Right forelimb (tissue), 1 donor: ENCODE results near the gene RTN1.

Source experiments
- DNase-seq: peaks from one replicate; pipeline ENCODE4 v3.0.0-alpha.2; 2018

Gene RTN1

DNA sequence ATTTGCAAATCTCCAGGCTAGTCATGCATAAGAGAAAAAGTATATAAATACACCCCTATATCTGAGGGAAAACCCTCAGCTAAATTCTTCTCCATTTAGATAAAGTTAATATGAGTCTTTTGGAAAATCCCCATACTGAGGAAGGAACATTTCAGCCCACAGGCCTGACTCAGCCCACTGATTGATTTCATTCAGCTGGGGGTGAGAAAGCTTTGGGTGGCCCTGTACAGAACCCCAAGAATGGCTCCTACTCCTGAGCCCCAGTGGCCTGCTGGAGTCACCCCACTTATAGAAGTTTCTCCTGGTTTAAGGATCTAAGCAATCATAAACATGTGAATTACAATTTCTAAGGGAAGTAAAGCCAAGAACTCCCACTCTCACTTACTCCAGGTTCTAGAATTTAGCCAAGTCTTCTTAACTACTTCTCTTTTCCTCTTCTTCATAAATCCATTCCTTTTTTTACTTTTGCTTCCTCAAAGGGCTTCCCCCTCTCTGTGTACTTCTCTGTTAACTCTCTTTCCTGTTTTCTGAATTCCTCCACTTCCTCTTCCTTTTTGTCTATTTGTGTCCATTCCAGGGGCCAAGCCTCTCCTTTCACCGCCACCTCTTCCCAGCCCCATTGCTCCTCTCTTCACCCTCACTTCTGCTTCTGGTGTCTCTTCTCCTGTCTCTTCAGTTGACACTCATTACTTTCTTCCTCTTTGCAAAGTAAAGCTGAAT is 21.0 kb downstream of the RTN1 start:
- no peak for DNase-seq

DNA sequence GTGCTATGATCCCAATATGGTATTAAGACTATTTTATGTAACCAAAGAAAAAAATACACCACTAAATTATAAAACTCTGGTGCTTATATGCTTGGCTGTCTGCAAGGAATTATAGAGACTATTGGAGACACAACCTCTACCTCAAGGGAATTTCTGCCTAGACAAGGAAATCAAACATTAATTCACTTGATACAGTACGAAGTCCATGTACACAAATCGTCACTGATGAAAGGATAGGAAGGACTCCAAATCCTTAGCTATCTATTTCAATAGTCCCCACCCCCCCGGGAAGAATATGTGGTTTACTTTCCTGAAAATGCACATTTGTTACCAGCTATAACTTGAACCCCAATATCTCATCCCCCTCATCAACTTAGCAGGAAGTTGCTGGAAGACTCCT is 21.9 kb downstream of the RTN1 start:
- DNase-seq = no peak

DNA sequence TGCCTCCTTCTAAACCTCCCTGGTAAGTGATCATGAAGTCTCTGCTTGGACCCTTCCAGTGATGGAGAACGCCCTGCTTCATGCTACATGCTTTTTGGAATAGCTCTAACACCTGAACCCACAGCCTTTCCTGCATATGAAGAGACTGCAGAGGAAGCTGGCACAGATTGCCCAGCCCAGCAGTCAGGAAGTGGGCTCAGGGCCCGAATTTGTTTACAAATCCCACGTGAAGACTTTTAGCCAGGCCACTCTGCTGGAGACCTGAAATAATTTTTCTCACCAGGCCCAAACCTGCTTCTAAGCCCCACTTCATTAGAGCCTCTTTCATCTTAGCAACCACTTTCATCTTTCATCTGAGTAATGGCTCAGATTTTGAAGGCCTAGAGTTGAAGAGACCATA is 22.9 kb downstream of the RTN1 start:
- no peak for DNase-seq

DNA sequence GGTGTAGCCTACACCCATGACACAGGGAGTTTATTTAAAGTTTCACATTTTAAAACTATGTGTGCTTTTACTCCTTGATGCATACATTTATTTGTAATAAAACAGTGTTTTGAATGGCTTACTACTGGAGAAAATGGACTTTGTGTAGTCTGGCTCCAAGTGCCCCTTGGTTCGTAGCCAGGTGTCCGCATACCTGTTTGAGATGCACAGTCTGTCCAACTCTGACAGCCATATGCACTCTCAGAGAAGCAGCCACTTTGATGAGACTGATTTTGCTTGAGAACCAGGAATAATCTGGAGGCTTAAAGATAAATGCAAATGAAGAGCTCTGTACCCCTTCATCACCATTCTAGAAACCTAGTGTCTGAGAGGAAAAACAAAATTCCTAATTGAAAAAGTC is 24.0 kb downstream of the RTN1 start:
- DNase-seq = no peak

DNA sequence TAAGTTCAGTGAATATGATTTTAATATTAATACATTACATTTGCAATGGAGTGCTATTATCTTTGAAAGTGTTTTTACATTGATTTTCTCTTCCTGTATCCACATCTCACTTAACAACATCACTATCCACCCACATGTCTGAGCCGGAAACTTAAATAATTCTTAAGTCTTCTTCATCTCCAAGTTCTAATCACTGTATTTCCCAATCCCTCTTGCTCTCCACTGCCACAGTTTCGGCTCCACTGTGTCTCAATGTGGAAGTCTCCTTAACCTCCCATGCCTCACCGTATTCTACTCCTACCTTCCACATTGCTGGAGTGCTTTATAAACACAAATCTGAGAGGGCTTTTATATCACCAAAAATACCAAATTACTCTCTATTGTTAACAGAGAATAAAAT is 25.3 kb downstream of the RTN1 start:
- no peak for DNase-seq

DNA sequence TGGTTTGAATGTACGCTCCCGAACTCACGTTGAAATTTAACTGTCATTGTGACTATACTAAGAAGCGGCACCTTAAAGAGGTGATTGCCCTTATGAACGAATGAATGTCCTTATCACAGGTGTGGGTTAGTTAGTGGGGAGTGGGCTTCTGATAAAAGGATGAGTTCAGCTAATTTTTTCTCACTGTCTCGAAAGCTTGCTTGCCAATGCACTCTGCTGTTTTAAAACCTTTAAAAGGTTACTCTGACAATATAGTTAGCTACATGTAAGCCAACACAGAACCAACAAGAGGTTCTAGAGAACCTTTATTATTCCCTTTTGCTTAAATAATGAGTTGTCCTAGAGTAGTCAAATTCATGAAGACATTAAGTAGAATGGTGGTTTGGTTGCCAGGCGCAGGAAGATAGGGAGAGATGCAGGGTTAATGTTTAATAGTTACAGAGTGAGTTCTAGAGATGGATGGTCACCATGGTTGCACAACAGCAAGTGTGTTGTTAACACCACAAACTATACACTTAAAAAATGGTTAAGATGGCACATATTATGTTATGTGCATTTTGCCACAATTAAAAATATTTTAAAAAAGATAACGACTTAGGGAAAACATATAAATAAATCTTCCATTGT is 26.3 kb downstream of the RTN1 start:
- DNase-seq = no peak

DNA sequence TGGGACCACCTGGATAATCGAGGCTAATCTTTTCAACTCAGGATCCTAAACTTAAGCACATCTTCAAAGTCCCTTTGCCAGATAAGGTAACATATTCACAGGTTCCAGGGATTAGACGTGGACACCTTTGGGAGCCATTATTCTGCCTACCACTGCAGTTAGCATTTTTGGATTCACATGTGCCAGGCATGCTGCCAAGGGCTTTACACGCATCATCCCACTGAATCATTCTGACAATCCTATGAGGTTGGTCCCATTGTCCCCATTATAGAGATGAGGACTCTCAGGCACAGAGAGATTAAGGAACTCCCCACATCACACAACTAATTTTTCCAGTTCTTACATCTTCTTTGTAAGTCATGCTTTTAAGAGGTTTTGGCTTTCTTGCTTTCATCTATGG is 34.5 kb downstream of the RTN1 start:
- no peak for DNase-seq

DNA sequence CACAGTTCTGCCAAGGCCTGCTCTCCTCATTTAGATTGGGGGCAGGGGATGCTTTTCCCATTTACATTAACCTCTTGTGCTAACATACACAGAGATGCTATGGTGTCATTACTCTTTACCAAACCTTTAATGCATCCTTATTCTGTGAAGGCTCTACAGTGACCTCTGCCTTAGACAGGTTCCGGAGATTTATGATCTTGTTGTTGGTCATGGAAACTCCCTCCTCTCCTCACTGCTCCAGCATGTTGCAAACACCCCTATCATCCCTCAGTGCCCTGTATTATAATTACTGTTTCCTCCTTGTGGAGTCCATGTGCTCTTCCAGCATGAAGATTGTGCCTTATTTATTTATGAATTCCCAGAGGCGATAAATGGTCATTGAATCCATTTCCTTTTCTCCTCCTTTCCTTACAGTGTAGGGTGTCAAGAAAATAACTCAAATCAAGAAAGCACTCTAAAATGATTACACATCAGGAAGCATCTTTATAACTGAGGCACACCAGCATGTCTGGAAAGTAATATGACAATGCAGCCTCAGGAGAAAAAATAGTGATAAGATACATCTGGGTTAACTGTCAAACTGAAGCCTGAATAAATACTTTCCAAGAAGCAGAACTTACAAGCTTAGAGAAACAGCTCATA is 37.8 kb downstream of the RTN1 start:
- no peak for DNase-seq

DNA sequence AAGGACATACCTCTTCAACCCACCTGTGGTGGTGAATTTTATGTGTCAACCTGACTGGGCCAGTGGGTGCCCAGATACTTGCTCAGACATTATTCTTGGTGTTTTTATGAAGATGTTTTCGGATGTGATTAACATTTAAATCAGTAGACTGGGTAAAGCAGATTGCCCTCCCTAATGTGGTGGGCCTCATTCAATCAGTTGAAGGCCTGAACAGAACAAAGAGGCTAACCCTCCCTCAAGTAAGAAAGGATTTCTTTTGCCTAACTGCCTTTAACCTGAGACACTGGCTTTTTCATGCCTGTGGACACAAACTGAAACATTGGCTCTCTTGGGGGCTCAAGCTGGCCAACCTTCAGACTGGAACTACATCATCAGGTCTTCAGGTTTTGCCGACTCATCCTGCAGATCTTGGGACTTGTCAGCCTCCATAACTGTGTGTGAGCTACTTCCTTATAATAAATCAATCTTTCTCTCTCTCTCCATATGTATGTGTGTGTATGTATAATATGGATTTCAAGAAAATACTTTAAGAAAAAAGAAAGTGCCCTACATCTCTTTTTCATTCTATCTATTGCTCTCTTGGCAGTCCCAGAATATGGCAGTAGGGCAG is 39.4 kb downstream of the RTN1 start:
- DNase-seq = no peak

DNA sequence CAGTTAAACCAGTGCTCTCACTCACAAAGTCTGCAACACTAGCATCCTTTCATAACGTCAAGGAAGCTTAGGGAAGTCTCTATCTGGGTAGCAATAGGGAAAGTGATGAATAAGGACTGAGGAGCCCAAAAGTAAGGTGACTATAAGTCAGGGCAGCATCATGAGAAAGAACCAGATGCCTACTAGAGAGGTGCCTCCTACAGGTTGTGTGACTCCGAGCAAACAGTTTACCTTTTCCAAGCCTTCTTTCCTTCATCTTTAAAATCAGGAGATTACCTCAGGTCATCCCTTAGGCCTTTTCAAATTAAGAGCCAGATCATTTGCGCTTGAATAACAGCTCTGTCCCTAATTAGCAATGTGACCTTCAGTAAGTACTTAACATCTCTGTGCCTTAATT is 40.2 kb downstream of the RTN1 start:
- no peak for DNase-seq

DNA sequence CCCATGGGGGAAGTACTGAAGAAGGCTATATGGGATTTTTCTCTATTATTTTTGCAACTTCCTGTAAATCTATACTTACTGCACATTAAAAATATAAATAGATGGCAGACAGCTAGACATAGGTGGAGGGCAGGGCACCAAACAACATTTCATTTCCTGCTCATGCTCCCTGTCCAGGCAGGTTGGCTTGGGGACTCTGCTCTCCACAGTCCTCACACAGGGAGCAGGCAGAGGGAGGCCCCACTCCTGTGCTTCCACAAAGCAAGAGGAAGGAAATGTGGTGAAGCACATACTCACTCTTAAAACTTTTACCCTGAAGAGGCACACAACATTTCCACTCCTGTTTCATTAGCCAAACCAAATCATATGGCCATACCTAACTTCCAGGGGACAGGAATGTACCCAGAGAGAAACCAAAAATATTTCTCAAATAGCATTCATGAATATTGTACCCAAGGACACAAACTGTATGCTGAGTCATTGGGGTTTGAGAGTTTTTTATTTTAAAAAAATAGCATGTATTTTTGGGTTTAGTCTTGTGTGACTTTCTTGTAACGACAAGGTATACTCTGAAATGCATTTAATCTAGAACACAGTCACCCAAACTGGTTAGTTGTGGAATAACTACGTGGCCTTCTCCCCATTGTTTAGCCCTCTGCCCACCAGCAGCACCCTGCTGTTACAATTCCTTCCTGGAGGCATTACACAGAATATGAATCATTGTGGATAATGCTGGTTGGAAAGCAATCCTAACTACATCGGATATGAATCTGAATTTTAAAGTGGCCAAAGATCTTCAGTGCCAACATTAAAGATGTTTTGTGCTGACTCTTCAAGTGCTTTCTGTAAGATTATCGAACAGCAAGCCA is 40.9 kb downstream of the RTN1 start:
- no peak for DNase-seq

DNA sequence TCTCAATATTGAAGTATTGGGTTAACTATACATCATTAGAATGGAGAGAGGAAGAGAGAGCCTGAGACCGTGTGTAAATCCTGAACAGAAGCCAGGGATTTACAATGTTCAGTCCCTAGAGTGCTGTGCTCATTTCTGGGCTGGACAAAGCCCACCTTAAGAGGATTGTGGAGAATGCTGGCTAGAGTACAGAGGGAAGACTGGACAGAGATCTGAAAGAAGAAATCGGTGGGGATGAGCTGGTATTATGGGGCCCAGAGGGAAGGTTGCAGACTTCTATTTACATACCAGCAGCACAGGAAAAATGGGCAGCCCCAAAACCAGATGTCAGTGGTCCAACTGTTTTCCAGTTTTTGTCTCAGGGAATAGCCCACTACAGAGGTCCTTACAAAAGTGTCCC is 42.3 kb downstream of the RTN1 start:
- DNase-seq = no peak

DNA sequence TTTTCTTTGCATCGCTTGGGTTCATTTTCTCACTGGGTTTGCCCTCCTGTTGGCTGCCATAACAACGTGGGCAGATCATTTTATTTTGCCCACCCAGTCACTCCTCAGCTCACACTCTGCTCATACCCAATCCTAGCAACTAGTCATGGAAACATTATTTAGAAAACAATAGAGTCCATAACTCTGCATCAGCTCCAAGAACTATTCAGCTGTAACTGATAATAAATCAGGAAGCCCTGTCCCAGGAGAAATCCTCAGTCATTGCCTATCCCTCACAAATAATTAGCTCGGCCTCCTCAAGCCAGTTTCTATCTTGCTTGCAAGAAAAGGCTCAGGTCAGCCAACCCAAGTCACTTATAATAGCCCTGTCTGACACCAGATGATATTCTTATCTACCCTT is 43.2 kb downstream of the RTN1 start:
- DNase-seq = no peak

DNA sequence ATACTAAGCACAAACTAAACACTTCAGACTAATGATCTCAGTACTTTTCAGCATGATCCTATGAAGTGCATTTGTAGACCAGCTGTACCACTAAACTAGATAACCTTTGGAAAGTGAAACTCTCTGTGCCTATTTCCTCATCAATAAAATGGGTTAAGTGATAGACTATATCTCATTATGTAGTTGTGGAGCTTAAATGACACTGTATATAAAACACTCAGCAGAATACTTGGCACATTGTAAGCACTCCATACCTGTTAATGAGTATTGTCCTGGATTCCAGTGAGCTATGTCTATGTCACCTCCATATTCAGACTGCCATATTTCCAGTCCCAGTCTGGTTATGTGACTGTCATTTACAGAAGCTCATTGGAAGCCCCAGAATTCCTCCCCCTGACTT is 44.4 kb downstream of the RTN1 start:
- DNase-seq = no peak

DNA sequence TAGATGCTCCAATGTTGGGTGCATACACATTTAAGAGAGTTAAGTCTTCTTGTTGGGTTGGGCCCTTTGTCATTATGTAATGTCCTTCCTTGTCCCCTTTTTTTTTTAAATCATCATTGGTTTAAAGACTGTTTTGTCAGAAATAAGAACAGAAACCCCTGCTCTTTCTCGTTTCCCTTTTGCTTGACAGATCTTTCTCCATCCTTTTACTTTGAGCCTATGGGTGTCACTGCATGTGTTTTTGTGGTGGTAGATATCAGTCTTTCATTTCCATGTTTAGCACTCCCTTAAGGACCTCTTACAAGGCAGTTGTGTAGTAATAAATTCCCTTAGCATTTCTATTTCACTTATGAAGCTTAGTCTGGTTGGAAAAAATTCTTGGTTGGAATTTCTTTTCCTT is 47.4 kb downstream of the RTN1 start:
- no peak for DNase-seq

DNA sequence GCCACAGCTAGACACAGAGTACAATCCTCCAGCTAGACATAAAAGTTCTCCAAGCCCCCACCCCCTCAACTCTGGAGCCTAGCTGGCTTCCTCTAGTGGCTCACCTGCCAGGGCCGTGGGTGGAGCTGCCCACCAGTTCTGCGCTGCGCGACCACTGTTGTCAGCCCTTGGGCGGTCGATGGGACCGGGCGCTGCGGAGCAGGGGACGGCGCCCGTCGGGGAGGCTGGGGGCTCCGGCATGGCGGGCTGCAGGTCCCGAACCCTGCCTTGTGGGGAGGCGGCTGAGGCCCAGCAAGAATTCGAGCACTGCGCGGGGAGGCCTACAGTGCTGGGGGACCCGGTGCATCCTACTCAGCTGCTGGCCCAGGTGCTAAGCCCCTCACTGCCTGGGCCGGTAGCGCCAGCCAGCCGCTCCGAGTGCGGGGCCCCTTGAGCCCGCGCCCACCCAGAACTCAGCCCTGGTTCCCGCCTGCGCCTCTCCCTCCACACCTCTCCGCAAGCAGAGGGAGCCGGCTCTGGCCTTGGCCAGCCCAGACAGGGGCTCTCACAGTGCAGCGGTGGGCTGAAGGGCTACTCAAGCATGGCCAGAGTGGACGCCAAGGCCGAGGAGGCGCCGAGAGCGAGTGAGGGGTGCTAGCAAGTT is 51.0 kb downstream of the RTN1 start:
- no peak for DNase-seq

DNA sequence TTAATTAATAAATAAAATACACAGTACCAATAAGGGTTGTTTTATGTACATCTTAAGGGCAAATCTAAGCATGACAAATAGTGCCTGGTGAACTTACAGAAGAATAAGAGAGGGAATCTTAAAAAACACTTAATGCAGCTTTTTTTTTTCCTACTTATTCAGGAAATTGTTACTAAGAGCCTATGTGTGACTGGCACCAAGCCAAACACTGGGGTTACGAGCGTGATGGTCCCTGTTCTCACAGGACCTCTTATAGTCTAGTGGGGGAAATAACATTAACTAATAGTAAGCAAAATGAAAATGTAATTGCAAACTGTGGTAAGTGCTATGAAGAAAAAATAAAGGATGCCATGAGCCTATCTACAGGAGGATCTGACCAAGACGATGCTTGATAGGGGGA is 53.6 kb downstream of the RTN1 start:
- DNase-seq = no peak

DNA sequence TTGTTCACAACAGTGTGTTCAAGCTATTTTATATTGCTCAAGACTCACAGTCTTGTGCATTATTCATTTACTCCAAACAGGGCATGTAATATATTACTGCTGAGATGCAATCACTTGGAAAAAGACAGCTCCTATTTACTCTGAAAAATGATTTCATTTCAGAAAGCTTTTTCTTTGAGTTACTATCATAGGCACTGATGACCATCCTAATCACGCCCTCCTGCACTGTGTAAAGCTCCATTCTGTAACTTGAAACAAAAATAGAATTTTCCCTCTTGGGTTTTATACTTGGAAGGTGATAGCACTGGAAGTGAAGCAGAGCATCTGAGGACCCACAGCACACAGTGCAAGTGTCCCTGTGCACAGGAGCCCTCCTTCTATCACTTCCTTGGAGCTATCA is 55.6 kb downstream of the RTN1 start:
- no peak for DNase-seq

DNA sequence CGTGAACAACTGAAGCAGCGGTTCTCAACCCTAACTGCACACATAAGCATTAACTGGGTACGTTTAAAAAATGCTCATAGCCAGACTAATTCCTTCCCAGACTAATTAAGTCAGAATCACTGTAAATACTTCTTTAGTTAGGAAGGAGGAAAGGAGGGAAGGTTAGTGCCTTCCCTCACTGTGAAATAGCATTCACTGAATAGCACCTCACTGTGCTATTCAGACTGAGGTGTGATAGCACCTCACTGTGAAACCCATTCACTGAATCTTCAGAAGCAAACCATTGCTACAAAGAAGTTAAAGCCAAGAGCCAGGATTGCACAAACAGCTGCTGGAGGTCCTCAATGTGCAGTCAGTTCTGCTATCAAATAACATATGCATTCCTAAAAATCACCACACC is 58.8 kb downstream of the RTN1 start:
- no peak for DNase-seq

DNA sequence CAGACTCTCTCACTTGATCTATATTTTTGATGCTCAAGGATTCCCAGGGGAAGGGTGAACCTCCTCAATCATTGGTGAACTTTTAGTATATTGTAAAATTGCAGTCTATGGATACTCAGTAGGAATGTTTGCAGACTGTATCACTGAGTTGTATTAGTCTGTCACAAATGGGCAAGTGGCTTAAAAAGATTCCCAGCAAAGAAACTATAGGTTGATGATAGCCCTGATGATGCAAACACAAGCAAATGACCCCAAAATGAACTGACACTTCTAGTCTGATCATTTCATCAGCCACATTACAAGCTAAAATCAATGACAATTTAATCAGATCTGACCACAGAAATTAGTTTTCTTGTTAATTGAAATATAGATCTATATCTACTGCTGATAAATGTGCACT is 59.5 kb downstream of the RTN1 start:
- no peak for DNase-seq

DNA sequence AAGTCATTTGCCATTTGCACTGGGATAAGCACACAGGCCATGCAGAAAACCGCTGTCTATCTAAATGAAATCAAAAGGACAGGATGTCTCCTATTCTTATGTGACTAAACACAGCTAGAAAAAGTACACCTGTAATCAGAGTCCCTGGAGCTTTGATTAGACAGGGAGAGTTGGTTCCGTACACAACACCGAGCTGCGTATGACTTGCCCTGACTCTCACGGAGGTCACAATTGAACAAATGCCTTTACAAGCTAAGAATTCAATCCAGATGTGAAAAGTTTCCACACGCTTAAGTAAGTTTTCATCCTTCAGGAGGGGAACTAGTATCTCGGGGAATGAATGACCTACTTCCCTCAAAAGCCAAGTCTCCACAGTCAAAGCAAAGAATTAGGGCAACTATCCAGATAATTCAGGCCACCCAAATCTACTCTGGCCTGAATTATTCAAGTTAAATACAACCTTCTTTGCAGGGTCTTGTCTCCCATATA is 67.5 kb downstream of the RTN1 start:
- DNase-seq = no peak

DNA sequence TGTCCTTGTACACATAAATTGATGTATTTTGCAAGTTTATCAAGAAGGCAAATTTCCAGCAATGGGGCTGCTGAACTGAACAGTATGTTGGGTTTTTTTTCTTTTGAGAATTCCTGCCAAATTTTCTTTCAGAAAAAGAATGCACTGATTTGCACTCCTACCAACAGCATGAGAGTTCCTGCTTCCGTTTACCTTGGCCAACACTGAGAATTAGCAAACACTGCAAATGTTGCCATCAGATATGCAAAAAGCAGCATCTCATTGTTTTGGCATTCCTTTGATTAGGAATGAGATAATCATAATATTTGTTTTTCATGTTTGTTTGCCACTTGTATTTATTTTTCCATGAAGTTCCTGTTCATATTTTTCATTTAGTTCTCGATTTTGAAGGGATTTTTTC is 82.4 kb downstream of the RTN1 start:
- DNase-seq = no peak
